Aorta (tissue), 5 donors: ENCODE results near the gene GSTCD. TPM values are rescaled to one million over a fixed set of nuclear protein-coding genes. Genes with fewer than 3 reads are reported as not detected.

Source experiments
- ATAC-seq: fragments of 200-7000 bp; cut with Tn5 transposase; one replicate; pipeline ENCODE4 v1.9.1; 2022; ENCODE audit warnings: moderate library complexity; ENCODE audit not compliant: low FRiP score
- DNase-seq, 2 donors: peaks; one replicate each; pipeline ENCODE4 v3.0.0-alpha.2; 2020
- H3K27ac ChIP-seq, 2 donors: one replicate each; pipeline ENCODE4 v1.5.1; 2013; ENCODE audit warnings: low read length in 2 of 2, mild to moderate bottlenecking in 2 of 2, moderate library complexity in 2 of 2, control low read depth in 1 of 2, inconsistent platforms in 1 of 2, low read depth in 1 of 2
- H3K27me3 ChIP-seq, 2 donors: one replicate each; pipeline ENCODE4 v1.6.1; 2013; ENCODE audit warnings: control low read depth in 1 of 2, low read length in 1 of 2, mild to moderate bottlenecking in 1 of 2, moderate library complexity in 1 of 2; ENCODE audit not compliant: insufficient read depth in 2 of 2, control insufficient read depth in 1 of 2
- H3K36me3 ChIP-seq, 2 donors: one replicate each; pipeline ENCODE4 v1.6.1; 2013; ENCODE audit warnings: control low read depth in 1 of 2, low read length in 1 of 2, mild to moderate bottlenecking in 1 of 2; ENCODE audit not compliant: insufficient read depth in 2 of 2, control insufficient read depth in 1 of 2
- H3K4me1 ChIP-seq, 2 donors: one replicate each; pipeline ENCODE4 v1.6.1; 2013; ENCODE audit warnings: low read length in 2 of 2, control low read depth in 1 of 2, mild to moderate bottlenecking in 1 of 2, moderate library complexity in 1 of 2; ENCODE audit not compliant: insufficient read depth in 2 of 2, control insufficient read depth in 1 of 2
- H3K4me3 ChIP-seq, 2 donors: one replicate each; pipeline ENCODE4 v1.5.1; 2013; ENCODE audit warnings: low read length in 2 of 2, control low read depth in 1 of 2, mild to moderate bottlenecking in 1 of 2
- H3K9me3 ChIP-seq: one replicate; pipeline ENCODE4 v1.6.1; 2013; ENCODE audit warnings: mild to moderate bottlenecking, low read length; ENCODE audit not compliant: control insufficient read depth
- WGBS, 2 donors: extraction: QIAGEN DNeasy Blood & Tissue Kit; methylation state at CpG; one replicate each; pipeline ENCODE4 v1.1.7; 2013; 5-methylcytosine and 5-hydroxymethylcytosine counted together
- intact Hi-C, 2 donors: fragments of 100-400 bp; cut with DNase I; formaldehyde crosslinking; loops; one replicate each; pipeline versions ENCODE4 v1.14.2 to v1.15.0; 2022
- polyA plus RNA-seq, 2 donors: library from polyadenylated mRNA; stranded (reverse); fragments of 200-250 nt; gene quantifications; one replicate each; pipeline ENCODE4 v1.2.3, GENCODE V29; 2013
- total RNA-seq, 2 donors: library from RNA; stranded (reverse); fragmentation: NEBNext Ultra II Directional; extraction: Animal tissue kit (Norgen Biotek cat#: 25700); gene quantifications; one replicate each; pipeline ENCODE4 v1.2.1, GENCODE V29; 2021
- donor health status: healthy with polysubstance abuse.
- donor health status: Bipolar disorder and iron deficiency.
- donor health status: DM: no; HTN: no; CAD: no.
- donor health status: DM: no; HTN: no; CAD: no.
- donor health status: DM: yes; HTN: yes; CAD: no.

GSTCD gene
- total and polyA plus RNA-seq, 4 donors: 1.8 to 8.4 (median 6.2) TPM

DNA sequence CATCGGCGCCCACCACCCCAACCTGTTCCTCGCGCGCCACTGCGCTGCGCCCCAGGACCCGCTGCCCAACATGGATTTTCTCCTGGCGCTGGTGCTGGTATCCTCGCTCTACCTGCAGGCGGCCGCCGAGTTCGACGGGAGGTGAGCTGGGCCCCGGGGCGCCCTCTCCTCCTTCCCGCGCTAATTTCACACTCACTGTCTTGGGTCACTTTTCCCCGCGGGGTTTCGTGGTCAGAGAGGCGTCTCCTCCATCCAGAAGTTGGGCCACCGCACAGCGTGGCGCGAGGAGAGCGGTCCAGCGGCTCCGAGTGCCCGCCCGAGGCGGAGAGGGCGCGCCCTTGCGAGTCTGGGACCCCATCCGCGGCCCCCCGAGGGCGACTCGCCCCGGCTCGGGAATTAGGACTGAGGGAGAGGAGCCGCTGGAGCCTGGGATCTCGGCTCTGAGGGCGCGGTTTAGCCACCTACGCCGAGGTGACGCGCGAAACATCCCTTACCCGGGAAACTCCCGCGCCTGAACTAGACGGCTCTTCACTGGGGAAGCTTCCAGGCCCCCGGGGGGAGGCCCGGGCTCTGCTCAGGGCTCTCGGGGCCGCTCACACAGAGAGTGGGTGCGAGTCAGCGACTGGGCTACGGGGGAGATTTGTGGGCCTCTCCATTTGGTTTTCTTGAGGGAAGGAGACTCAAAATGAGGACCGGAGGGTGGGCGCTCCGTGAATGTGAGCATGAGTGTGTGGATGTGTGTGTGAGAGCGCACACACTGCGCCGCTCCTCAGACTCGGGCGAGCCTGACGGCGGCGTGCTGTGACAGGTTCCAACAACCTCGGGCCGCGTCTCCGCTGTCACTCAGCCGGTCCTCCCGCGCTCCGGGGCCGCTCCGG lies 187.2 kb downstream of the GSTCD start:
- WGBS, 2 donors: 0 to 1% methylated on average over 82 to 84 of the region's 84 CpGs
- no peaks in the 10 kb centered on the region for H3K9me3 ChIP-seq
- intact Hi-C loops: loop anchor here (2.0 to 10.0 kb wide), 6 partner anchors 51 to 309 kb away; partner anchors contain the start of genes GSTCD (in 1 of the 2) and INTS12 (in 1 of the 2)
- H3K4me3 ChIP-seq: peak overlapping the region; percentile 58 to 66
- H3K27ac ChIP-seq: peak overlapping the region; percentile 23 to 46
- DNase-seq (peak; percentile 53 to 82), ATAC-seq (peak; percentile 78)
- H3K4me1 ChIP-seq: peaks cover 2 to 5% of the 10 kb centered on the region in 2 donors
- H3K36me3 ChIP-seq: no peaks in the 10 kb centered on the region
- no peaks in the 10 kb centered on the region for H3K27me3 ChIP-seq

DNA sequence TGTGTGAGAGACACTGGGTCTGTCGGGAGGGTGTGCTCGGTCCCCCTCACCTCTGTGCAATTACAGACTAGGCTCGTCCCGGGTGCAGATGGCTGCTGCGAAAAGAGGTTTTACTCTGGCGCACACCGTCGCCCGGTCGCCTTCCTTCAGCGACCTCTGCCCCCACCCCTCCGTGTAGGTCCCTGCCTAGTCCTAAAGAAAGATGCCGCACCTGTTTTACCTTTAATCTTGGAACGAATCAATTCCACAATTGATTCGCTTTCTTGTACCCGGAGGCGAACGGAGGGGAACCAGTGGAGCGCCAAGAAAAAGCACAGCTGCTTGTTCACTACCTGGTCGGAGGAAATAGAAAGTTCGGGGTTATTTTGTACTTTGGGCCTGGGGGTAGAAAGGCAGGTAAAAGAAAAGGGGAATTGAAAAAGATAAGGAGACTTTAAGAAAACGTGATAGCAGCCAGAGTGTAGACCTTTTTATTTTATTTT lies 187.9 kb downstream of the GSTCD start:
- intact Hi-C loops: loop anchor here (2.0 to 10.0 kb wide), 6 partner anchors 52 to 308 kb away; partner anchors contain the start of genes GSTCD (in 1 of the 2) and INTS12 (in 1 of the 2)
- Histone ChIP-seq H3K4me3 (peak overlapping the region; percentile 58 to 66), H3K27ac (peak overlapping the region in 1 of 2 donors; percentile 46), H3K36me3 (no peaks in the 10 kb centered on the region), H3K4me1 (peaks cover 2 to 6% of the 10 kb centered on the region in 2 donors), H3K9me3 (no peaks in the 10 kb centered on the region), H3K27me3 (no peaks in the 10 kb centered on the region)
- no peak for DNase-seq
- 4 to 9% methylated on average over 22 of the region's 22 CpGs for WGBS, 2 donors
- no peak for ATAC-seq

Other genes with a start within 250 kb of the GSTCD start
- 10 to 100 TPM; 62.5 to 65.2 TPM for gene PPA2, start 234.7 kb upstream of the GSTCD start, total RNA-seq
- gene PPA2, start 234.7 kb upstream of the GSTCD start, polyA plus RNA-seq: 10 to 100 TPM; 52.3 to 68.9 TPM
- gene ARHGEF38, start 156.2 kb upstream of the GSTCD start, total RNA-seq: not detected
- gene ARHGEF38, start 156.2 kb upstream of the GSTCD start, polyA plus RNA-seq: under 1 TPM in 1 of 2 donors, not detected in 1; 0.75 TPM
- gene INTS12, start 95 bp upstream of the GSTCD start, total RNA-seq: 10 to 100 TPM; 19.2 to 21.4 TPM
- gene INTS12, start 95 bp upstream of the GSTCD start, polyA plus RNA-seq: 10 to 100 TPM; 12.4 to 21.0 TPM
- 100 to 1,000 TPM; 145 to 354 TPM for gene NPNT, start 186.7 kb downstream of the GSTCD start, total RNA-seq
- 10 to 100 TPM; 47.1 to 76.1 TPM for gene NPNT, start 186.7 kb downstream of the GSTCD start, polyA plus RNA-seq